GM12874 (cell line): ENCODE data around the gene RFPL1.
A peak's percentile ranks its signal among the peaks of the same experiment; 100 is the strongest.

ENCODE experiments used
- TF ChIP-seq, protein P1 (sequence below): IDR thresholded peaks from 2 replicates; pipeline ENCODE4 v1.5.1; 2011; ENCODE audit warnings: low read depth, mild to moderate bottlenecking, control low read depth, low read length, moderate library complexity; ENCODE audit not compliant: insufficient read depth

RFPL1 gene

GRCh38 chr22:29459773-29460172 lies 21.4 kb downstream of the RFPL1 start:
- TF ChIP-seq, protein P1, sequence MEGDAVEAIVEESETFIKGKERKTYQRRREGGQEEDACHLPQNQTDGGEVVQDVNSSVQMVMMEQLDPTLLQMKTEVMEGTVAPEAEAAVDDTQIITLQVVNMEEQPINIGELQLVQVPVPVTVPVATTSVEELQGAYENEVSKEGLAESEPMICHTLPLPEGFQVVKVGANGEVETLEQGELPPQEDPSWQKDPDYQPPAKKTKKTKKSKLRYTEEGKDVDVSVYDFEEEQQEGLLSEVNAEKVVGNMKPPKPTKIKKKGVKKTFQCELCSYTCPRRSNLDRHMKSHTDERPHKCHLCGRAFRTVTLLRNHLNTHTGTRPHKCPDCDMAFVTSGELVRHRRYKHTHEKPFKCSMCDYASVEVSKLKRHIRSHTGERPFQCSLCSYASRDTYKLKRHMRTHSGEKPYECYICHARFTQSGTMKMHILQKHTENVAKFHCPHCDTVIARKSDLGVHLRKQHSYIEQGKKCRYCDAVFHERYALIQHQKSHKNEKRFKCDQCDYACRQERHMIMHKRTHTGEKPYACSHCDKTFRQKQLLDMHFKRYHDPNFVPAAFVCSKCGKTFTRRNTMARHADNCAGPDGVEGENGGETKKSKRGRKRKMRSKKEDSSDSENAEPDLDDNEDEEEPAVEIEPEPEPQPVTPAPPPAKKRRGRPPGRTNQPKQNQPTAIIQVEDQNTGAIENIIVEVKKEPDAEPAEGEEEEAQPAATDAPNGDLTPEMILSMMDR, result no peak

- TF ChIP-seq, protein P1, result no peak
Measured at GRCh38 chr22:29461263-29461662, 22.9 kb downstream of the RFPL1 start.

DNA sequence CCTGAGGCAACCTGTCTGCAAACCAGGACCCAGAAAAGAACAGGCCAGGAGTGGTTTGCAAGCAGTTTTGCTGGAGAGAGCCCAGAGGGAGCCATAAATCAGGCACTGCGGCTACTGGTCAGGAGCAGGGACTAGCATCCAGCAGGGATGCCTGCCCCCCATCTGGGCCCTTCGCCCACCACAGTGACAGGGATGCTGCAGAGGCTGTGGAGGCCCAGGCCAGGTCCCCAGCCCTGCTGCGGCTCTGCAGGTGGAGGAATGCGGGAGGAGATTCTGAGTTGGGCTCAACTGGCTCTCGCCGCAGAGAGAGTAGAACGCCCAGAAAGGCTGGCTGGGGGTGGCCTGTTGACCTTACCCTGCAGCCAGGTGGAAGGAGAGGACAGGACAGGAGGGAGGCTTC lies 25.2 kb downstream of the RFPL1 start:
- TF ChIP-seq, protein P1, result no peak

- TF ChIP-seq, protein P1, result no peak
Measured at GRCh38 chr22:29464581-29464980, 26.2 kb downstream of the RFPL1 start.

- TF ChIP-seq, protein P1, result no peak
Measured at GRCh38 chr22:29469755-29470154, 31.4 kb downstream of the RFPL1 start.

- TF ChIP-seq, protein P1, result peak; percentile 97
Measured at GRCh38 chr22:29470159-29470855, 31.9 kb downstream of the RFPL1 start.

- TF ChIP-seq, protein P1, result no peak
Measured at GRCh38 chr22:29473001-29473400, 34.6 kb downstream of the RFPL1 start.
